Parathyroid adenoma (tissue), 2 donors: ENCODE measurements around the gene CTNNA1.
"Not testable (repeated sequence)": the region's sequence is repeated elsewhere in the genome, so short reads cannot be mapped to it uniquely, and the experiment has no call there.

Experiments
- H2AFZ ChIP-seq: fragments of 300-600 bp; sonication (generic); one replicate; pipeline ENCODE4 v1.7.0; 2017; ENCODE audit warnings: antibody characterized with exemption, mild to moderate bottlenecking
- H3K27ac ChIP-seq: fragments of 300-600 bp; sonication (generic); one replicate; pipeline ENCODE4 v1.7.0; 2017
- H3K27me3 ChIP-seq: fragments of 300-600 bp; sonication (generic); one replicate; pipeline ENCODE4 v1.7.0; 2017; ENCODE audit warnings: low read length; ENCODE audit not compliant: control insufficient read depth, insufficient read depth
- H3K36me3 ChIP-seq: fragments of 300-600 bp; sonication (generic); one replicate; pipeline ENCODE4 v1.7.0; 2017; ENCODE audit warnings: low read length; ENCODE audit not compliant: control insufficient read depth, insufficient read depth
- H3K4me1 ChIP-seq: fragments of 300-600 bp; sonication (generic); one replicate; pipeline ENCODE4 v1.7.0; 2017; ENCODE audit warnings: control low read depth
- H3K4me2 ChIP-seq: fragments of 300-600 bp; sonication (generic); one replicate; pipeline ENCODE4 v1.7.0; 2017; ENCODE audit warnings: low read length
- H3K4me3 ChIP-seq: fragments of 300-600 bp; sonication (generic); one replicate; pipeline ENCODE4 v1.7.0; 2017; ENCODE audit warnings: low read depth, low read length
- H3K79me2 ChIP-seq: fragments of 300-600 bp; sonication (generic); one replicate; pipeline ENCODE4 v1.7.0; 2017; ENCODE audit warnings: control low read depth
- H3K9ac ChIP-seq: fragments of 300-600 bp; sonication (generic); one replicate; pipeline ENCODE4 v1.7.0; 2017; ENCODE audit warnings: mild to moderate bottlenecking
- H3K9me3 ChIP-seq: fragments of 300-600 bp; sonication (generic); one replicate; pipeline ENCODE4 v1.7.0; 2017; ENCODE audit warnings: low read length; ENCODE audit not compliant: control insufficient read depth
- TF ChIP-seq, protein P1 (sequence below): fragments of 300-600 bp; sonication (generic); IDR thresholded peaks from one replicate; pipeline ENCODE4 v1.7.0; 2017; ENCODE audit warnings: antibody characterized with exemption, mild to moderate bottlenecking
- donor health status: primary hyperparathyroidism.

Gene CTNNA1

DNA sequence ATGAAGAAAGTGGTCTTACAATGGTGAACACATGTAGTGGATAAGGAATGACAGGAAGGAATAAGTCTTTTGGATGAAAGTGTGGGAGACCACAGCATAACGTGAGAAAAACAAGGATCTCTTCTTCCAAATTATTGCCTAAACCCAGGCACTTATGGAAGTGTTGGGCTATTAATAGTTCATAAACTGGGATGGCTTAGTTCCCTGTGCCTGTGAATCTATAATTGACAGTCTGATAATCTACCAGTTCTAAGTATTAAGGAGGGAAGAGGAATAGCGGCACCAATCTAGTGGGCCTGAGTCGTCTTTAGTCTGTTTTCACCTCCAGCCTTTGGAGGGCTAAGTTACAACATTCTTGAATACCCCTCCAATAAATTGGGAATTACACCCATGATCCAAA lies 161.1 kb downstream of the CTNNA1 start:
- no peaks in the 10 kb centered on the region for H3K27me3 ChIP-seq
- H3K79me2 ChIP-seq = peaks cover 4% of the 10 kb centered on the region
- no peaks in the 10 kb centered on the region for H3K36me3 ChIP-seq
- no peaks in the 10 kb centered on the region for H3K4me1 ChIP-seq
- no peak overlapping the region for H2AFZ ChIP-seq
- H3K4me3 ChIP-seq = no peak overlapping the region
- H3K9me3 ChIP-seq = no peaks in the 10 kb centered on the region
- TF ChIP-seq, protein P1, sequence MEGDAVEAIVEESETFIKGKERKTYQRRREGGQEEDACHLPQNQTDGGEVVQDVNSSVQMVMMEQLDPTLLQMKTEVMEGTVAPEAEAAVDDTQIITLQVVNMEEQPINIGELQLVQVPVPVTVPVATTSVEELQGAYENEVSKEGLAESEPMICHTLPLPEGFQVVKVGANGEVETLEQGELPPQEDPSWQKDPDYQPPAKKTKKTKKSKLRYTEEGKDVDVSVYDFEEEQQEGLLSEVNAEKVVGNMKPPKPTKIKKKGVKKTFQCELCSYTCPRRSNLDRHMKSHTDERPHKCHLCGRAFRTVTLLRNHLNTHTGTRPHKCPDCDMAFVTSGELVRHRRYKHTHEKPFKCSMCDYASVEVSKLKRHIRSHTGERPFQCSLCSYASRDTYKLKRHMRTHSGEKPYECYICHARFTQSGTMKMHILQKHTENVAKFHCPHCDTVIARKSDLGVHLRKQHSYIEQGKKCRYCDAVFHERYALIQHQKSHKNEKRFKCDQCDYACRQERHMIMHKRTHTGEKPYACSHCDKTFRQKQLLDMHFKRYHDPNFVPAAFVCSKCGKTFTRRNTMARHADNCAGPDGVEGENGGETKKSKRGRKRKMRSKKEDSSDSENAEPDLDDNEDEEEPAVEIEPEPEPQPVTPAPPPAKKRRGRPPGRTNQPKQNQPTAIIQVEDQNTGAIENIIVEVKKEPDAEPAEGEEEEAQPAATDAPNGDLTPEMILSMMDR = no peak
- no peak overlapping the region for H3K4me2 ChIP-seq
- H3K27ac ChIP-seq = no peak overlapping the region
- H3K9ac ChIP-seq = no peak overlapping the region

DNA sequence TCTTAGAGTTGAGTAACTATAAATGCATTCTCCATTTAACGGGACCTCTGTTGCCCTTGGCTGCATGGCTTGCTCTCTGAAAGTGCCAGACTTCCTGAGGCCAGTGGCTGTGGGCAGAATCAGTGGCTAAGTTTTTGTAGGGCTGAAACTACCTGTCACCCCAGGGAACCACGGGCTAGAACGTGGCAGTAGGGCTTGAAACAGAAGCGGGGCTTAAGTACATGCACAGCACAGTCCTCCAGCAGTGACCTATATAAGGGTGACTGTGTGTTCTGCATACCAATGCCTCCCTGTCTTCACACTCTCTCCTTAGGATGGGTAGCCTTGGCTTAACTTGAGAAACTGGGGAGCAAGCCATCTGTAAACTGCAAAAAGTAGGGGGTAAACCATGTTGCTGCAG lies 165.5 kb downstream of the CTNNA1 start:
- no peak overlapping the region for H3K4me3 ChIP-seq
- no peak overlapping the region for H3K4me2 ChIP-seq
- no peaks in the 10 kb centered on the region for H3K27me3 ChIP-seq
- H3K9ac ChIP-seq = no peak overlapping the region
- H3K27ac ChIP-seq = no peak overlapping the region
- TF ChIP-seq, protein P1 = no peak
- H3K9me3 ChIP-seq = no peaks in the 10 kb centered on the region
- H3K4me1 ChIP-seq = no peaks in the 10 kb centered on the region
- H2AFZ ChIP-seq = no peak overlapping the region
- no peaks in the 10 kb centered on the region for H3K36me3 ChIP-seq
- H3K79me2 ChIP-seq = no peaks in the 10 kb centered on the region

DNA sequence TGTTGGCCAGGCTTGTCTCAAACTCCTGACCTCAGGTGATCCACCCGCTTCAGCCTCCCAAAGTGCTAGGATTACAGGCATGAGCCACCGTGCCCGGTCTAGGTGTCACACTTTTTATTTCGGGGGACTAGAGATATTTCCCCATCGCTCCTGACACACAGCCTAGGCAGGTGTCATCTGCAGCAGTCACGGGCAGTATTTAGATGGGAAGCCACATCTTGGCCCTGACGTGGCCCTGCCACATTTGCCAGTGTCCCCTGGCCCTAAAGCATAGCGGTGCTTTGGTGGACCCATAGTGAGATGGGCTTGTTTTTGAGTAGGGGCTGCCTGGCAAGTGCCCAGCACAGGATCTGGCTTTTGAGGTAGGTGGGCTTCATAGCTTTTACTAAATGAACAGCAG lies 167.0 kb downstream of the CTNNA1 start:
- no peaks in the 10 kb centered on the region for H3K9me3 ChIP-seq
- no peaks in the 10 kb centered on the region for H3K4me1 ChIP-seq
- no peak overlapping the region for H2AFZ ChIP-seq
- TF ChIP-seq, protein P1 = no peak
- no peak overlapping the region for H3K4me2 ChIP-seq
- no peaks in the 10 kb centered on the region for H3K36me3 ChIP-seq
- no peaks in the 10 kb centered on the region for H3K27me3 ChIP-seq
- H3K4me3 ChIP-seq = no peak overlapping the region
- no peak overlapping the region for H3K27ac ChIP-seq
- no peaks in the 10 kb centered on the region for H3K79me2 ChIP-seq
- H3K9ac ChIP-seq = no peak overlapping the region

DNA sequence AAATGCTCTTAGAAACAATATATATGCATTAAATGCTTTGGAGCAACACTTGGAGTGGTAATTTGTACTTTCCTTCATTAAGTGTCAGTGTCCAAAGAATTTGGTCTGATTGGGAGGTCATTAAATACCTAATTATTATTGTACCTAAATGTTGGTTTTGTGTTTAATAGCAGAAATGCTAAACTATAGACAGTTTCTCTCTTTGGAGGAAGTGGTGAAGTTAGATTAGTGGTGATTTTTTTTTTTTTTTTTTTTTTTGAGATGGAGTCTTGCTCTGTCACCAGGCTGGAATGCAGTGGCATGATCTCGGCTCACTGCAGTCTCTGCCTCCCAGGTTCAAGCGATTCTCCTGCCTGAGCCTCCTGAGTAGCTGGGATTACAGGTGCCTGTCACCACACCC lies 168.1 kb downstream of the CTNNA1 start:
- H3K4me2 ChIP-seq, H2AFZ ChIP-seq, H3K9me3 ChIP-seq, H3K27me3 ChIP-seq, H3K27ac ChIP-seq, H3K36me3 ChIP-seq, H3K79me2 ChIP-seq, H3K4me3 ChIP-seq, H3K4me1 ChIP-seq, H3K9ac ChIP-seq: not testable (repeated sequence)

DNA sequence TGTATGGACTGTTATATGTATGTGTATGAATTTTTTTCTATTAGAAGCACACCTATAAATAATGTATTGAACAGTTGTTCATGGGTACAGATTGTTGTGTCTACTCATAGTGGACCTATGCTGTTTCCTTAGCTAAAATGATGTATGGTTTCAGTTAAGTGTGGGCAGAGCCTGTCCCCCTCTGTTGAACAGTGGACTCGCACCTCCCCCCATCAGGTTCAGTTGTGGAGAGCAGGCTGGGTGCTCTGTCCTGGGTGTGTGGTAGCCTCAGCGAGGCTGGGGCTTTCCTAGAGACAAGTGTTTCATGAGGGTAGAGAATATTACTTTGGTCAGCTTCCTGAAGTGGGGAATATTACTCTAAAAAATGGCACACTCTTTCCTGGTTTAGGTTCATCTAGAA lies 169.3 kb downstream of the CTNNA1 start:
- H3K27ac ChIP-seq = no peak overlapping the region
- no peaks in the 10 kb centered on the region for H3K79me2 ChIP-seq
- no peaks in the 10 kb centered on the region for H3K9me3 ChIP-seq
- H3K4me1 ChIP-seq = no peaks in the 10 kb centered on the region
- H3K27me3 ChIP-seq = no peaks in the 10 kb centered on the region
- no peaks in the 10 kb centered on the region for H3K36me3 ChIP-seq
- H3K4me3 ChIP-seq = no peak overlapping the region
- no peak overlapping the region for H2AFZ ChIP-seq
- no peak overlapping the region for H3K4me2 ChIP-seq
- TF ChIP-seq, protein P1 = no peak
- H3K9ac ChIP-seq = no peak overlapping the region
